Measurements from ENCODE around the gene GNB4.

GRCh38 chr3:179428876-179429548 is 22.3 kb downstream of the GNB4 start:
- TF ChIP-seq TAF1 (IDR thresholded peaks at IDR 0.05; ENCODE audit: borderline replicate concordance, low read depth, low read length), result no peak
- TF ChIP-seq POLR2A (IDR thresholded peaks at IDR 0.05; ENCODE audit: low read depth, low read length), result no peak
- TF ChIP-seq POLR2AphosphoS5 (IDR thresholded peaks at IDR 0.05; ENCODE audit: low read depth, low read length), result no peak
